Activated CD8-positive, alpha-beta T cell treated with anti-CD3 and anti-CD28 coated beads for 36 hours (primary cell): ENCODE measurements around the gene MOCS1. TPM values are rescaled to one million over a fixed set of nuclear protein-coding genes. Genes with fewer than 3 reads are reported as not detected.

Experiments used
- ATAC-seq: fragments of 200-7000 bp; cut with Tn5 transposase; one replicate; pipeline ENCODE4 v1.10.0; 2021; ENCODE audit warnings: mild to moderate bottlenecking, moderate library complexity
- CTCF ChIA-PET: fragments of 350-600 bp; sonication (Branson Sonifier 250); formaldehyde crosslinking; loops from one replicate; lab custom pipeline; 2021; ENCODE audit warnings: antibody characterized with exemption; lab: Charles Lee
- POLR2A ChIA-PET: fragments of 350-600 bp; sonication (Branson Sonifier 250); formaldehyde crosslinking; loops from one replicate; lab custom pipeline; 2021; ENCODE audit warnings: antibody characterized with exemption; lab: Charles Lee
- DNase-seq: peaks from one replicate; pipeline ENCODE4 v3.0.0-alpha.2; 2020
- H3K27ac Mint-ChIP-seq: one replicate; pipeline ENCODE4 v1.8.0; 2021; ENCODE audit warnings: mild to moderate bottlenecking, mixed read lengths
- H3K27me3 Mint-ChIP-seq: one replicate; pipeline ENCODE4 v1.8.0; 2021; ENCODE audit warnings: mixed read lengths
- H3K36me3 Mint-ChIP-seq: one replicate; pipeline ENCODE4 v1.8.0; 2021; ENCODE audit warnings: low read depth, mixed read lengths
- H3K4me1 Mint-ChIP-seq: one replicate; pipeline ENCODE4 v1.8.0; 2021; ENCODE audit warnings: low read depth, mixed read lengths
- H3K4me3 Mint-ChIP-seq: one replicate; pipeline ENCODE4 v1.8.0; 2021; ENCODE audit warnings: mild to moderate bottlenecking, moderate library complexity, mixed read lengths
- H3K9me3 Mint-ChIP-seq: one replicate; pipeline ENCODE4 v1.8.0; 2021; ENCODE audit warnings: mixed read lengths
- CTCF ChIP-seq: fragments of 200-600 bp; IDR thresholded peaks from one replicate; pipeline ENCODE4 v1.8.0; 2022; ENCODE audit warnings: antibody characterized with exemption, mild to moderate bottlenecking
- intact Hi-C: fragments of 100-400 bp; cut with micrococcal nuclease; formaldehyde crosslinking; loops from one replicate; pipeline ENCODE4 v1.10.0; 2022
- total RNA-seq, 2 experiments: library from RNA; stranded (reverse); gene quantifications; one replicate each; pipeline ENCODE4 v1.2.3, GENCODE V29; 2021

MOCS1 gene
- total RNA-seq, 2 experiments from 2014 or later: 1.5 to 1.8 TPM

GRCh38 chr6:39950125-39950720 is 16.0 kb upstream of the MOCS1 start:
- TF ChIP-seq CTCF: no peak
- POLR2A ChIA-PET: no interaction called here
- intact Hi-C loops: no loop called here
- Mint-ChIP-seq H3K9me3 (no peaks in the 10 kb centered on the region), H3K4me3 (no peak overlapping the region), H3K36me3 (no peaks in the 10 kb centered on the region), H3K4me1 (no peaks in the 10 kb centered on the region), H3K27ac (no peak overlapping the region), H3K27me3 (peaks cover 1% of the 10 kb centered on the region)
- CTCF ChIA-PET: no interaction called here
- no peak for ATAC-seq
- no peak for DNase-seq

GRCh38 chr6:39948199-39948791 is 14.0 kb upstream of the MOCS1 start:
- H3K4me3 Mint-ChIP-seq: no peak overlapping the region

GRCh38 chr6:39947611-39948068 is 13.4 kb upstream of the MOCS1 start:
- no peaks in the 10 kb centered on the region for H3K4me1 Mint-ChIP-seq
- intact Hi-C loops: no loop called here
- ATAC-seq: no peak
- H3K9me3 Mint-ChIP-seq: no peaks in the 10 kb centered on the region
- ChIA-PET POLR2A (no interaction called here), CTCF (no interaction called here)
- peaks cover 1% of the 10 kb centered on the region for H3K27me3 Mint-ChIP-seq
- DNase-seq: no peak
- TF ChIP-seq CTCF: no peak
- H3K4me3 Mint-ChIP-seq: no peak overlapping the region
- no peak overlapping the region for H3K27ac Mint-ChIP-seq
- H3K36me3 Mint-ChIP-seq: no peaks in the 10 kb centered on the region

More at GRCh38 chr6:39948199-39948791, 14.0 kb upstream of the MOCS1 start:
- CTCF ChIA-PET: no interaction called here
- DNase-seq: no peak
- H3K27me3 Mint-ChIP-seq: peaks cover 1% of the 10 kb centered on the region
- H3K36me3 Mint-ChIP-seq: no peaks in the 10 kb centered on the region
- H3K4me1 Mint-ChIP-seq: no peaks in the 10 kb centered on the region
- intact Hi-C loops: no loop called here
- no peak for TF ChIP-seq CTCF
- ATAC-seq: no peak
- no peak overlapping the region for H3K27ac Mint-ChIP-seq
- H3K9me3 Mint-ChIP-seq: no peaks in the 10 kb centered on the region
- POLR2A ChIA-PET: no interaction called here

GRCh38 chr6:39945626-39946025 is 11.4 kb upstream of the MOCS1 start:
- H3K4me3 Mint-ChIP-seq: no peak overlapping the region
- DNase-seq (no peak), ATAC-seq (no peak)
- H3K27me3 Mint-ChIP-seq: peaks cover 1% of the 10 kb centered on the region
- no peaks in the 10 kb centered on the region for H3K4me1 Mint-ChIP-seq
- no peaks in the 10 kb centered on the region for H3K36me3 Mint-ChIP-seq
- H3K27ac Mint-ChIP-seq: no peak overlapping the region
- POLR2A ChIA-PET: no interaction called here
- H3K9me3 Mint-ChIP-seq: no peaks in the 10 kb centered on the region
- CTCF ChIA-PET: no interaction called here
- no peak for TF ChIP-seq CTCF
- intact Hi-C loops: no loop called here

GRCh38 chr6:39942903-39943580 is 8.8 kb upstream of the MOCS1 start:
- Mint-ChIP-seq H3K4me1 (no peaks in the 10 kb centered on the region), H3K36me3 (no peaks in the 10 kb centered on the region), H3K4me3 (no peak overlapping the region), H3K9me3 (no peaks in the 10 kb centered on the region), H3K27me3 (peaks cover 1% of the 10 kb centered on the region), H3K27ac (no peak overlapping the region)
- POLR2A ChIA-PET: no interaction called here
- intact Hi-C loops: no loop called here
- no peak for DNase-seq
- CTCF ChIA-PET: no interaction called here
- no peak for ATAC-seq
- TF ChIP-seq CTCF: no peak
